Measurements from ENCODE around the gene CLK3.

Gene CLK3

DNA sequence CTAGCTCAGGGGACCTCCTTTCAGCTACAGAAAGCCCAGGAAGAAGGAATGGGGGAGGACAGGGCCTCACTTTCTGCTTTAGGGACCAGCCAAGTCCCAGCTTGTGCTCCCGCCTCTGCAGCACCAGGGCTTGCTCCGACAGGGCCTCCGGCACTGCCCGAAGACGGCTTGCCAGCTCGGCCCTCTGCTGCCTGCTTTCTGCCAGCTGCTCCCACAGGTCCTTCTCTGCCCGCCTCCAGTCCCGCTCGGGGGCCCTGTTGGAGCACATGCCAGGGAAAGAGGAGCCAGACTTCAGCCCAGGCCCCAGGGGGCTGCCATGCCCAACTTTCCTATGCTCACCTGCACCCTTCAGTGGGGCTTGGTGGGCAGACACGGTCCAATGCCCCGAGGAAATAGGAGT, 4.3 kb upstream of the CLK3 start:
- no peak for DNase-seq (ENCODE audit: low read depth)
- H3K4me3 ChIP-seq (ENCODE audit: low read length), result no peak overlapping the region
- TF ChIP-seq, protein P1, sequence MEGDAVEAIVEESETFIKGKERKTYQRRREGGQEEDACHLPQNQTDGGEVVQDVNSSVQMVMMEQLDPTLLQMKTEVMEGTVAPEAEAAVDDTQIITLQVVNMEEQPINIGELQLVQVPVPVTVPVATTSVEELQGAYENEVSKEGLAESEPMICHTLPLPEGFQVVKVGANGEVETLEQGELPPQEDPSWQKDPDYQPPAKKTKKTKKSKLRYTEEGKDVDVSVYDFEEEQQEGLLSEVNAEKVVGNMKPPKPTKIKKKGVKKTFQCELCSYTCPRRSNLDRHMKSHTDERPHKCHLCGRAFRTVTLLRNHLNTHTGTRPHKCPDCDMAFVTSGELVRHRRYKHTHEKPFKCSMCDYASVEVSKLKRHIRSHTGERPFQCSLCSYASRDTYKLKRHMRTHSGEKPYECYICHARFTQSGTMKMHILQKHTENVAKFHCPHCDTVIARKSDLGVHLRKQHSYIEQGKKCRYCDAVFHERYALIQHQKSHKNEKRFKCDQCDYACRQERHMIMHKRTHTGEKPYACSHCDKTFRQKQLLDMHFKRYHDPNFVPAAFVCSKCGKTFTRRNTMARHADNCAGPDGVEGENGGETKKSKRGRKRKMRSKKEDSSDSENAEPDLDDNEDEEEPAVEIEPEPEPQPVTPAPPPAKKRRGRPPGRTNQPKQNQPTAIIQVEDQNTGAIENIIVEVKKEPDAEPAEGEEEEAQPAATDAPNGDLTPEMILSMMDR (conservative IDR thresholded peaks at IDR 0.05; ENCODE audit: low read depth, low read length), result no peak

DNA sequence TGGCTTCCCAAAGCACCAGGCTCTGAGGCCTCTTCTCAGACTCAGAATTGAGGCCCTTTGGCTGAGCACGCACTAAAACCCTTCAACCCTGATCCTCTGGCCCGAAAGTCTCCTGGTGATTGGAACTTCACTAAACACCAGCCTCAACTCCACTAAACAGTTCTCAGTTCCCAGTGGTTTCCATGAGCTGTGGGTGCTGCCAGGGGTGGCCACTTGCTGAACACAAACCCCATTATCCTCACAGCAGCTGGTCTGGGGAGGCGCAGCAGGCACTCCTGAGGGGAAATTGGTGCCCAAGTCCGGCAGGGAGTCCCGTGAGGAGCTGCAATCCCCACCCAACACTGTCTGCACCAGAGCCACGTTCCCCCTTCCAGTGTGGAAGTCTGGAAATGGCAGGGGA, 3.8 kb upstream of the CLK3 start:
- DNase-seq (ENCODE audit: low read depth), result no peak
- no peak overlapping the region for H3K4me3 ChIP-seq (ENCODE audit: low read length)
- TF ChIP-seq, protein P1 (conservative IDR thresholded peaks at IDR 0.05; ENCODE audit: low read depth, low read length), result no peak

DNA sequence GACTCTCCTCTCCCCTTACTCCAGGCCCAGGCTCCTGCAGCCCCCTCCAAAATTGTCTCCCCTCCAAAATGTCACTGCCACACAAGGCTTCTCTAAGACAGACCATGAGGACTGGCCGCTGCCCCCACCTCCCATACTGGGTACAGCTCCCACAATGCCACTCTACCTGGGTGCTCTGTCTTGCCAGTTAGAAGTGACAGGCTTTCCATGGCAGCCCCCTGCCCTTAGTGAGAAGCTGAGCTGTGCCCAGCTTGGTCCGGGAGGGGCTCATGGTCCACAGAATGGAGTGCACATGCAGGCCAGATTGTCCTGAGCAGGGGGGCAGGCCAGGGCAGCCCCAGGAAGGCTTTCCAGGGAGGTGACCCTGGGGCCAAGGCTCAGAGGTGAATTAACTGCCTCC, 3.0 kb upstream of the CLK3 start:
- TF ChIP-seq, protein P1 (conservative IDR thresholded peaks at IDR 0.05; ENCODE audit: low read depth, low read length), result no peak
- no peak for DNase-seq (ENCODE audit: low read depth)
- no peak overlapping the region for H3K4me3 ChIP-seq (ENCODE audit: low read length)

DNA sequence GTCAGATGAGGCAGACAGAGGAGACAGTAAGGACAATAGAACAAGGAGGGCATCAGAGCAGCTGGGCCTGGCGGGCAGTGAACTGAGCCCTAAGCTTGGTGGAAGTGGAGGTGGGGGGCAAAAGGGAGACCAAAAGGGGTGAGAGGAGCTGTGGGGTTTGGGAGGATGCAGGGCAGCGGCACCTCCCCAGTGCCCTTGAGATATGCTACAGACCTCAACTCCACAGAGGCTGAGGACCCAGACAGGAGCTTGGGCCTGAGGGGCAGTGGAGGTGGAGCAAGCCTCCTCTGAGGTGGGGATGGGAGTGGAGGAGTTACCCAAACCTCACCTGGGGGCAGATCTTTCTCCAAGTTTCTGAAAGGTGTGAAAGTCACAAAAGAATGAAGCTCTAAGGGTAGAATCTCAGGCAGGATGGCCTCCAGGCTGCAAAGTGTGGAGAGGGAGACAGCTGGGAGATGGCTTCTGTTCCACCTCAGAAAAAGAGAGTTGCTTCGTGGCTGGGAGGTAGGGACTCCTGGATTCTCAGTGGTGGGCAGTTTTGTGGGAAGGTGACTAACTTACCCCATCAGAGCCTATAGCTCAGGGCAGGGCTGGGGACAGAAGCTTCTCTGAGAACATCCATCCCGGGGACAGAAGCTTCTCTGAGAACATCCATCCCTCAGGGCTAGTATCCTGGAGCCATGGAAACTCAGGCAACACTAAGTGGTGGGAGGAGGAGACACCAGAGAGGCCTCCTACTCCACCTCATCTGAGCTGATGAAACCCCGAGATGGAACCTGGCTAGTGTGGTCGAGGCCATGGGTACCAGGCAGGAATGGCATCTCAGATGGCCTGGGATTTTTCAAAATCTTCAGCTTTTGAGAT, 2.3 kb upstream of the CLK3 start:
- no peak for DNase-seq (ENCODE audit: low read depth)
- H3K4me3 ChIP-seq (ENCODE audit: low read length), result no peak overlapping the region
- TF ChIP-seq, protein P1 (conservative IDR thresholded peaks at IDR 0.05; ENCODE audit: low read depth, low read length), result no peak

DNA sequence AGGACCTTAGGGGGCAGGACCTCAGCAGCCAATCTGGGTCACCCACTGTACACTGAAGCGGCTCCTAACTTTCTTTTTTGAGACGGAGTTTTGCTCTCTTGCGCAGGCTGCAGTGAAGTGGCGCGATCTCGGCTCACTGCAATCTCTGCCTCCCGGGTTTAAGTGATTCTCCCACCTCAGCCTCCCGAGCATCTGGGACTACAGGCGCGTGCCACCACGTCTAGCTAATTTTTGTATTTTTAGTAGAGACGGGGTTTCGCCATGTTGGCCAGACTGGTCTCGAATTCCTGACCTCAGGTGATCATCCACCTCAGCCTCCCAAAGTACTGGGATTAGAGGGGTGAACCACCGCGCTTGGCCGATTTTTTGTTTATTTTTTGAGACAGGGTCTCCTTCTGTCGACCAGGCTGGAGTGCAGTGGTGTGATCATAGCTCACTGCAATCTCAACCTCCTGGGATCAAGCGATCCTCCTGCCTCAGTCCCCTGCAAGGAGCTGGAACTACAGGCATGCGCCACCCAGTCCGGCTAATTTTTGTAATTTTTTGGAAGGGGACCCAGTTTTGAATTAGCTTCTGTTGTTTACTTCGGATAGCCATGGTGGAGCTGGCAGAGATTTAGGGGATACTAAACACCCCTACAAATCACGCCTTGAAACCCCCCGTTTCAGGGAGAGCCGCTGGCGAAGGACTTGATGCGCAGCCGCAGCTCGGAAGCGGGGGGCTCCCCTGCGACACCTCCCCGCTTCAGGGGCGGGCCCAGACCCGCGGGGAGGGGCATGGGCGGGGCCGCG, 1.5 kb upstream of the CLK3 start:
- peak overlapping the region; percentile 96 for H3K4me3 ChIP-seq (ENCODE audit: low read length)
- TF ChIP-seq, protein P1 (conservative IDR thresholded peaks at IDR 0.05; ENCODE audit: low read depth, low read length), result no peak
- no peak for DNase-seq (ENCODE audit: low read depth)

DNA sequence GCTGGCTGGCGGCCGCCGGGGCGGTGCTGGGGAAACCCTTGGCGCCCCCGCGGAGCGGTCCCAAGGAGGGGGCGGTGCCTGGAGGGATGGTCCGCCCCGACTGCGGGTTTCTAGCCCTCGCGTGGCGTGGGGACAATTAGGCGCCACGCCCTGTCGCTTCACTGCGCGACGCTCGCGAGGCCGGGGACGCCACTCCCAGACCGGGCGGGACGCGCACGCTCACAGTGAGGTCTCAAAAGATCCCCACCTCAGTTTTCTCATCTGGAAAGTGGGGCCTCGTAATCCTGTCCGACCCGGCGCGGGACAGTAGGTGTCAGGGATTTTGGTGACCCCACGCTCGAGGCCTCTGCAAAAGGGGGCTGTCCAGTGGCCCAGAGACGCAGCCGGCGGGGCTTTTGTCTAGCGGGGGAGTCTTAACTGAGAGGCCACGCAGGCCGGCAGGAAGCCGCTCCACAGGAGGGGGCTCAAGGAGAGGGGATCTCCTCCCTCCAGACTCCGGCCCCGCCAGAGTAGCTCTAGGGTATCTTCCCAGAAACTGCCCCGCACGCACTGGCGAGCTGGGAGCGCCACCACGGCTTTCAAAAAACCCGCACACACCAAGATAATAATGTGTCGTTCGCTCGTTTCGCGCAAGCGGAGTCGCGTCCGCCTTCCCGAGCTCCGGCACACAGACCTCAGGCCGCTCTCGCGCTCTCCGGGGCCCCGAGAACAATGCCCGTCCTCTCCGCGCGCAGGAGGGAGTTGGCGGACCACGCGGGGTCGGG, 710 bp upstream of the CLK3 start:
- TF ChIP-seq, protein P1 (conservative IDR thresholded peaks at IDR 0.05; ENCODE audit: low read depth, low read length), result peak; percentile 6
- H3K4me3 ChIP-seq (ENCODE audit: low read length), result peak overlapping the region; percentile 96
- DNase-seq (ENCODE audit: low read depth), result no peak
